Endothelial cell of umbilical vein (primary cell): ENCODE data around the gene NUMBL. TPM values are rescaled to one million over a fixed set of nuclear protein-coding genes. Genes with fewer than 3 reads are reported as not detected.

ENCODE experiments used
- BruUV-seq: library from RNA; stranded (reverse); fragments of 400-500 nt; replicated peaks from 2 replicates; lab custom pipeline; 2021; lab: Mats Ljungman, UMichigan
- CTCF ChIA-PET: fragments of 300-600, 350-600 bp; sonication (Branson Sonifier 250); formaldehyde crosslinking; loops from one replicate; lab custom pipeline; 2021; ENCODE audit warnings: antibody characterized with exemption, inconsistent platforms; lab: Charles Lee
- POLR2A ChIA-PET: fragments of 300-600, 350-600 bp; sonication (Branson Sonifier 250); formaldehyde crosslinking; loops from one replicate; lab custom pipeline; 2021; ENCODE audit warnings: antibody characterized with exemption, inconsistent platforms; lab: Charles Lee
- DNase-seq: peaks from one replicate; pipeline ENCODE4 v3.0.0-alpha.2; 2011; ENCODE audit warnings: low read depth, low spot score
- FAIRE-seq: peaks from 2 replicates; lab custom pipeline; 2011; peaks lifted over from hg19 to GRCh38; lab: Jason Lieb, UNC
- H2AFZ ChIP-seq: 2 replicates; pipeline ENCODE4 v1.6.0; 2012; ENCODE audit warnings: low read depth, low read length, control low read depth, inconsistent platforms
- H3K27ac ChIP-seq: 2 replicates; pipeline ENCODE4 v1.5.1; 2011; ENCODE audit warnings: low read depth, mild to moderate bottlenecking, control low read depth, low read length, moderate library complexity; ENCODE audit not compliant: insufficient read depth
- H3K27me3 ChIP-seq, 2 experiments: 2 replicates each; pipeline versions ENCODE4 v1.6.0 to v1.6.1; 2011; ENCODE audit warnings: low read length in 2 of 2, mixed read lengths in 1 of 2; ENCODE audit not compliant: control insufficient read depth in 2 of 2, insufficient read depth in 2 of 2
- H3K36me3 ChIP-seq, 2 experiments: 2 replicates in 1 of 2; 3 replicates in 1 of 2; pipeline ENCODE4 v1.5.1; 2011; ENCODE audit warnings: low read length in 2 of 2, mild to moderate bottlenecking in 1 of 2, moderate library complexity in 1 of 2; ENCODE audit not compliant: control insufficient read depth in 2 of 2, insufficient read depth in 2 of 2; ENCODE audit errors: extremely low read depth in 1 of 2
- H3K4me1 ChIP-seq: 3 replicates; pipeline ENCODE4 v1.5.1; 2011; ENCODE audit warnings: mild to moderate bottlenecking, low read length; ENCODE audit not compliant: control insufficient read depth, insufficient read depth; ENCODE audit errors: extremely low read depth
- H3K4me2 ChIP-seq: 2 replicates; pipeline ENCODE4 v1.6.1; 2011; ENCODE audit warnings: low read length, control low read depth, mixed read lengths; ENCODE audit not compliant: insufficient read depth
- H3K4me3 ChIP-seq, 3 experiments: fragments of 200-600 bp in 1 of 3; sonication (generic), shearing (Covaris generic) in 1 of 3; replicated peaks in 1 of 3; 2 replicates each; pipeline ENCODE4 v1.5.1; 2011 to 2016; ENCODE audit warnings: control low read depth in 3 of 3, low read length in 3 of 3, mild to moderate bottlenecking in 2 of 3, inconsistent platforms in 1 of 3, low read depth in 1 of 3, moderate library complexity in 1 of 3; ENCODE audit not compliant: insufficient read depth in 1 of 3
- H3K79me2 ChIP-seq: 2 replicates; pipeline ENCODE4 v1.6.0; 2012; ENCODE audit warnings: low read length, inconsistent platforms; ENCODE audit not compliant: control insufficient read depth, insufficient read depth
- H3K9ac ChIP-seq: replicated peaks from 2 replicates; pipeline ENCODE3; 2011; ENCODE audit warnings: low read length, control low read depth; ENCODE audit not compliant: insufficient read depth; ENCODE audit errors: extremely low read depth
- H3K9me1 ChIP-seq: replicated peaks from 3 replicates; pipeline ENCODE4 v1.6.0; 2011; ENCODE audit warnings: mild to moderate bottlenecking, low read length; ENCODE audit not compliant: control insufficient read depth, insufficient read depth; ENCODE audit errors: extremely low read depth
- H3K9me3 ChIP-seq: replicated peaks from 2 replicates; pipeline ENCODE4 v1.5.1; 2012; ENCODE audit warnings: low read length, inconsistent platforms; ENCODE audit not compliant: control insufficient read depth, insufficient read depth
- H4K20me1 ChIP-seq: replicated peaks from 2 replicates; pipeline ENCODE3; 2011; ENCODE audit warnings: mild to moderate bottlenecking, low read length; ENCODE audit not compliant: control insufficient read depth, insufficient read depth; ENCODE audit errors: extremely low read depth
- EZH2 ChIP-seq: IDR thresholded peaks from 2 replicates; pipeline ENCODE4 v1.6.1; 2012; ENCODE audit warnings: borderline replicate concordance, low read depth, mild to moderate bottlenecking, moderate library complexity, low read length, inconsistent platforms; ENCODE audit not compliant: severe bottlenecking
- FOS ChIP-seq: IDR thresholded peaks from 2 replicates; pipeline ENCODE4 v1.6.1; 2011; ENCODE audit warnings: mild to moderate bottlenecking, low read length, moderate library complexity, borderline replicate concordance; ENCODE audit not compliant: insufficient read depth
- JUN ChIP-seq: IDR thresholded peaks from 2 replicates; pipeline ENCODE4 v1.6.1; 2011; ENCODE audit warnings: borderline replicate concordance, low read depth; ENCODE audit not compliant: insufficient read length, insufficient read depth
- POLR2A ChIP-seq: IDR thresholded peaks from 2 replicates; pipeline ENCODE4 v1.6.1; 2012; ENCODE audit warnings: low read depth, mild to moderate bottlenecking, control low read depth, low read length
- POLR2AphosphoS5 ChIP-seq: IDR thresholded peaks from 2 replicates; pipeline ENCODE4 v1.6.1; 2012; ENCODE audit warnings: low read depth, mild to moderate bottlenecking, control low read depth, low read length, moderate library complexity; ENCODE audit not compliant: insufficient read depth
- dilution Hi-C: fragments of 300-500 bp; cut with MboI; formaldehyde crosslinking; loops from one replicate; pipeline ENCODE4 v1.15.0; 2019; ENCODE audit warnings: low sequenced_read_pairs; ENCODE audit not compliant: extremely low pct_ligation_motif_present
- intact Hi-C: fragments of 100-400 bp; cut with micrococcal nuclease; formaldehyde crosslinking; loops from one replicate; pipeline ENCODE4 v1.10.0; 2022
- polyA plus RNA-seq, 4 experiments: library from polyadenylated mRNA; depleted of rRNA in 3 of 4; stranded (reverse) in 3 of 4; unstranded in 1 of 4; fragments of >200 nt; gene quantifications; 2 replicates each; pipeline versions ENCODE4 v1.2.1 to v1.2.3, GENCODE V29; 2011 to 2012; ENCODE audit warnings: missing spikeins in 1 of 4
- total RNA-seq: library from RNA; stranded (reverse); gene quantifications from 2 replicates; pipeline ENCODE4 v1.2.3, GENCODE V29; 2021
- TF ChIP-seq, protein P1 (sequence below): IDR thresholded peaks from 2 replicates; pipeline ENCODE4 v1.6.1; 2011; ENCODE audit not compliant: insufficient read depth, insufficient read length
- TF ChIP-seq, protein P2 (sequence below), 2 donors: IDR thresholded peaks; 1 replicate in 1 of 2; 2 replicates in 1 of 2; pipeline ENCODE4 v1.5.1; 2011; ENCODE audit warnings: low read length in 2 of 2, mild to moderate bottlenecking in 2 of 2, moderate library complexity in 2 of 2, control low read depth in 1 of 2, inconsistent platforms in 1 of 2, low read depth in 1 of 2; ENCODE audit not compliant: insufficient read depth in 1 of 2; ENCODE audit errors: extremely low read depth in 1 of 2

NUMBL gene
- total and polyA plus RNA-seq, 2 donors (not counting 3 experiments of a cell fraction or from before 2014, with no cell fraction given), result 21.5 to 46.7 TPM

DNA sequence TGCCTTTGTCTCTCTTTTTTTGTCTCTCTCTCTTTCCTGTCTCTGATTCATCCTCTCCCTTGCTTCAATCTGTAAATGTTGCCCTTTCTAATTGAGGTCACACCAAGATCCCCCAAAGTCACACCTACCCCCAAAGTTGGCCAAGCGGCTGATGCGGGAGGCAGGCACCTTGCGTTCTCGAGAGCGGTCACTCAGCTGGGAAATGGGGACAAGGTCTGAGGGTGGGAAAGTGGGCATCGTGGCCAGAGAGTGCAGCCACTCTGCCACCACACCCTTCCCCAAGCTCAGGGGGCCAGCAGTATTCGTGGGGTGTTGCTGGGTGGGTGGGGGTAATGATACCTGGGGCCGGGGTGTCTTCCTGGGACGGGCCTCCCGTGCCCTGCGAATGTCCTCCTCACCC lies 23.5 kb upstream of the NUMBL start:
- Histone ChIP-seq H3K27ac (no peak overlapping the region), H3K9me1 (no peaks in the 10 kb centered on the region), H3K4me1 (peaks cover 27% of the 10 kb centered on the region), H2AFZ (no peak overlapping the region), H3K4me2 (no peak overlapping the region), H4K20me1 (no peaks in the 10 kb centered on the region), H3K79me2 (peaks cover 17% of the 10 kb centered on the region), H3K9me3 (no peaks in the 10 kb centered on the region), H3K36me3 (no peaks in the 10 kb centered on the region), H3K27me3 (no peaks in the 10 kb centered on the region), H3K9ac (no peak overlapping the region), H3K4me3 (no peak overlapping the region)
- no peak for TF ChIP-seq POLR2AphosphoS5
- TF ChIP-seq, protein P1, sequence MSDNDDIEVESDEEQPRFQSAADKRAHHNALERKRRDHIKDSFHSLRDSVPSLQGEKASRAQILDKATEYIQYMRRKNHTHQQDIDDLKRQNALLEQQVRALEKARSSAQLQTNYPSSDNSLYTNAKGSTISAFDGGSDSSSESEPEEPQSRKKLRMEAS, result no peak
- no peak for TF ChIP-seq EZH2
- TF ChIP-seq, protein P2, sequence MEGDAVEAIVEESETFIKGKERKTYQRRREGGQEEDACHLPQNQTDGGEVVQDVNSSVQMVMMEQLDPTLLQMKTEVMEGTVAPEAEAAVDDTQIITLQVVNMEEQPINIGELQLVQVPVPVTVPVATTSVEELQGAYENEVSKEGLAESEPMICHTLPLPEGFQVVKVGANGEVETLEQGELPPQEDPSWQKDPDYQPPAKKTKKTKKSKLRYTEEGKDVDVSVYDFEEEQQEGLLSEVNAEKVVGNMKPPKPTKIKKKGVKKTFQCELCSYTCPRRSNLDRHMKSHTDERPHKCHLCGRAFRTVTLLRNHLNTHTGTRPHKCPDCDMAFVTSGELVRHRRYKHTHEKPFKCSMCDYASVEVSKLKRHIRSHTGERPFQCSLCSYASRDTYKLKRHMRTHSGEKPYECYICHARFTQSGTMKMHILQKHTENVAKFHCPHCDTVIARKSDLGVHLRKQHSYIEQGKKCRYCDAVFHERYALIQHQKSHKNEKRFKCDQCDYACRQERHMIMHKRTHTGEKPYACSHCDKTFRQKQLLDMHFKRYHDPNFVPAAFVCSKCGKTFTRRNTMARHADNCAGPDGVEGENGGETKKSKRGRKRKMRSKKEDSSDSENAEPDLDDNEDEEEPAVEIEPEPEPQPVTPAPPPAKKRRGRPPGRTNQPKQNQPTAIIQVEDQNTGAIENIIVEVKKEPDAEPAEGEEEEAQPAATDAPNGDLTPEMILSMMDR (IDR thresholded peaks at IDR 0.05; ENCODE audit: extremely low read depth in 1 of 2, insufficient read depth in 1 of 2, low read depth in 1 of 2, low read length in 2 of 2), result no peak
- TF ChIP-seq POLR2A, result no peak
- TF ChIP-seq FOS, result no peak
- TF ChIP-seq JUN, result no peak
- intact Hi-C loops (no loop called here), dilution Hi-C loops (no loop called here)
- CTCF ChIA-PET, result interaction anchor here (0.6 to 0.7 kb wide), 2 partner anchors 8 to 21 kb away, joined by 3 to 4 read pairs; no protein-coding TSS in a partner anchor
- BruUV-seq, result no TSS peak
- no peak for DNase-seq
- POLR2A ChIA-PET, result no interaction called here
- no peak for FAIRE-seq
